HCT116 (cell line): Measurements from ENCODE around the gene MICALL2. TPM values are rescaled to one million over a fixed set of nuclear protein-coding genes. Genes with fewer than 3 reads are reported as not detected.

Experiments
- ATAC-seq: fragments of 200-7000 bp; cut with Tn5 transposase; 2 replicates; pipeline ENCODE4 v1.9.1; 2020; ENCODE audit warnings: mild to moderate bottlenecking, moderate library complexity
- BruUV-seq: library from RNA; stranded (reverse); fragments of 400-500 nt; replicated peaks from 2 replicates; lab custom pipeline; 2021; lab: Mats Ljungman, UMichigan
- CTCF ChIA-PET: fragments of 300-600 bp; sonication (Branson Sonifier 250); formaldehyde crosslinking; loops from one replicate; lab custom pipeline; 2021; ENCODE audit warnings: antibody characterized with exemption; lab: Charles Lee
- POLR2A ChIA-PET: fragments of 300-600, 350-600 bp; sonication (Branson Sonifier 250); formaldehyde crosslinking; loops from one replicate; lab custom pipeline; 2021; ENCODE audit warnings: antibody characterized with exemption; lab: Charles Lee
- RAD21 ChIA-PET, 2 experiments: fragments of 300-600 bp; sonication (Branson Sonifier 250); formaldehyde crosslinking; loops; one replicate each; lab custom pipeline; 2023; ENCODE audit warnings: low total read pairs in 2 of 2; ENCODE audit not compliant: uncharacterized antibody in 2 of 2, unreplicated experiment in 2 of 2, low non-redundant PET in 1 of 2; lab: Charles Lee
- DNase-seq: peaks from one replicate; pipeline ENCODE4 v3.0.0-alpha.2; 2010; ENCODE audit warnings: low read depth, low spot score
- H2AFZ ChIP-seq: fragments of 200-600 bp; shearing (Covaris generic), sonication (generic); 2 replicates; pipeline ENCODE4 v1.6.1; 2017; ENCODE audit warnings: low read depth, mixed run types, mixed read lengths, antibody characterized with exemption, low read length; ENCODE audit not compliant: poor library complexity, severe bottlenecking
- H3K27ac ChIP-seq: 2 replicates; pipeline ENCODE4 v1.5.1; 2012; ENCODE audit warnings: low read depth, low read length
- H3K27me3 ChIP-seq: fragments of 200-600 bp; sonication (generic); 2 replicates; pipeline ENCODE4 v1.6.1; 2016; ENCODE audit warnings: mixed run types, low read length, mixed read lengths; ENCODE audit not compliant: insufficient read depth
- H3K36me3 ChIP-seq, 2 experiments: fragments of 200-500 bp in 1 of 2; fragments of 200-600 bp in 1 of 2; sonication (Bioruptor generic) in 1 of 2; sonication (generic) in 1 of 2; 2 replicates each; pipeline versions ENCODE4 v1.5.1 to v1.6.1; 2014 to 2016; ENCODE audit warnings: low read length in 2 of 2, inconsistent platforms in 1 of 2, mixed read lengths in 1 of 2, mixed run types in 1 of 2; ENCODE audit not compliant: insufficient read depth in 2 of 2, control insufficient read depth in 1 of 2
- H3K4me1 ChIP-seq, 2 experiments: fragments of 200-600 bp in 1 of 2; sonication (generic) in 1 of 2; 2 replicates each; pipeline versions ENCODE4 v1.5.1 to v1.6.1; 2012 to 2017; ENCODE audit warnings: low read length in 2 of 2, inconsistent platforms in 1 of 2, mild to moderate bottlenecking in 1 of 2, mixed read lengths in 1 of 2, mixed run types in 1 of 2, moderate library complexity in 1 of 2; ENCODE audit not compliant: insufficient read depth in 2 of 2, control insufficient read depth in 1 of 2
- H3K4me2 ChIP-seq: fragments of 200-600 bp; sonication (generic); 2 replicates; pipeline ENCODE4 v1.6.1; 2017; ENCODE audit warnings: mixed run types, low read length, mixed read lengths
- H3K4me3 ChIP-seq, 2 experiments: fragments of 200-600 bp in 1 of 2; sonication (generic) in 1 of 2; replicated peaks in 1 of 2; 2 replicates each; pipeline ENCODE4 v1.5.1; 2011 to 2016; ENCODE audit warnings: low read length in 2 of 2, control low read depth in 1 of 2, low read depth in 1 of 2, mild to moderate bottlenecking in 1 of 2, mixed read lengths in 1 of 2, mixed run types in 1 of 2
- H3K79me2 ChIP-seq: fragments of 200-600 bp; sonication (generic); 2 replicates; pipeline ENCODE4 v1.6.1; 2017; ENCODE audit warnings: mild to moderate bottlenecking, mixed run types, low read length, moderate library complexity, mixed read lengths; ENCODE audit not compliant: insufficient read depth
- H3K9ac ChIP-seq: fragments of 200-600 bp; sonication (generic); 2 replicates; pipeline ENCODE4 v1.6.1; 2016; ENCODE audit warnings: low read length, mixed read lengths
- H3K9me2 ChIP-seq: fragments of 200-600 bp; sonication (generic), shearing (Covaris generic); 2 replicates; pipeline ENCODE4 v1.6.1; 2017; ENCODE audit warnings: mixed run types, mild to moderate bottlenecking, moderate library complexity; ENCODE audit not compliant: insufficient read depth
- H3K9me3 ChIP-seq, 2 experiments: fragments of 200-500 bp in 1 of 2; fragments of 200-600 bp in 1 of 2; sonication (Bioruptor generic) in 1 of 2; sonication (generic) in 1 of 2; 2 replicates each; pipeline ENCODE4 v1.6.1; 2014 to 2017; ENCODE audit warnings: low read length in 2 of 2, mixed read lengths in 2 of 2, inconsistent platforms in 1 of 2, low read depth in 1 of 2, mild to moderate bottlenecking in 1 of 2, mixed run types in 1 of 2, moderate library complexity in 1 of 2; ENCODE audit not compliant: control insufficient read depth in 1 of 2, insufficient read depth in 1 of 2
- H4K20me1 ChIP-seq: fragments of 200-600 bp; sonication (generic), shearing (Covaris generic); 2 replicates; pipeline ENCODE4 v1.6.1; 2017; ENCODE audit warnings: mixed run types, mild to moderate bottlenecking, moderate library complexity; ENCODE audit not compliant: insufficient read depth
- ATF3 ChIP-seq: IDR thresholded peaks from 2 replicates; pipeline ENCODE4 v1.6.1; 2012
- CEBPB ChIP-seq: IDR thresholded peaks from 2 replicates; pipeline ENCODE4 v1.6.1; 2012; ENCODE audit warnings: low read depth
- EGR1 ChIP-seq: IDR thresholded peaks from 2 replicates; pipeline ENCODE4 v1.6.1; 2012; ENCODE audit warnings: low read depth
- ELF1 ChIP-seq: IDR thresholded peaks from 2 replicates; pipeline ENCODE4 v1.6.1; 2012; ENCODE audit warnings: low read depth, borderline replicate concordance
- EZH2 ChIP-seq: fragments of 200-600 bp; sonication (generic); IDR thresholded peaks from 2 replicates; pipeline ENCODE4 v1.6.1; 2017; ENCODE audit warnings: antibody characterized with exemption, mixed run types
- EZH2phosphoT487 ChIP-seq: fragments of 200-600 bp; IDR thresholded peaks from 2 replicates; pipeline ENCODE4 v1.6.1; 2018; ENCODE audit warnings: antibody characterized with exemption, borderline replicate concordance
- JUND ChIP-seq: IDR thresholded peaks from 2 replicates; pipeline ENCODE4 v1.6.1; 2012
- POLR2AphosphoS5 ChIP-seq: IDR thresholded peaks from 2 replicates; pipeline ENCODE4 v1.6.1; 2011; ENCODE audit warnings: mild to moderate bottlenecking, low read depth, low read length, moderate library complexity
- REST ChIP-seq: IDR thresholded peaks from 2 replicates; pipeline ENCODE4 v1.6.1; 2012; ENCODE audit warnings: low read depth
- TCF7L2 ChIP-seq: IDR thresholded peaks from 2 replicates; pipeline ENCODE4 v1.7.0; 2011; ENCODE audit warnings: borderline replicate concordance, inconsistent platforms; ENCODE audit not compliant: insufficient read depth, insufficient read length; ENCODE audit errors: extremely low read depth
- ZFX ChIP-seq: fragments of 450-650 bp; IDR thresholded peaks from 2 replicates; pipeline ENCODE4 v1.6.1; 2017
- ZNF274 ChIP-seq: fragments of 200-500 bp; sonication (Bioruptor generic); IDR thresholded peaks from 2 replicates; pipeline ENCODE4 v1.6.1; 2014; ENCODE audit warnings: mild to moderate bottlenecking, low read depth, low read length, inconsistent platforms
- intact Hi-C: fragments of 100-400 bp; cut with micrococcal nuclease; formaldehyde crosslinking; loops from 2 replicates; pipeline ENCODE4 v1.10.0; 2022
- total RNA-seq: library from RNA; stranded (reverse); gene quantifications from one replicate; pipeline ENCODE4 v1.2.1, GENCODE V29; 2021; ENCODE audit not compliant: unreplicated experiment

MICALL2 gene
- total RNA-seq, 1 experiment from 2014 or later = 60.7 TPM

GRCh38 chr7:1460821-1461645 is 1.8 kb upstream of the MICALL2 start (continued):
- TF ChIP-seq EZH2 = no peak

GRCh38 chr7:1459920-1460820 is 900 bp upstream of the MICALL2 start:
- Histone ChIP-seq H3K36me3 (no peaks in the 10 kb centered on the region), H2AFZ (no peak overlapping the region), H3K4me3 (peak overlapping the region; percentile 43 to 57), H4K20me1 (no peaks in the 10 kb centered on the region), H3K9ac (peak overlapping the region; percentile 53)
- CTCF ChIA-PET = interaction anchor here (0.6 kb wide), 1 partner anchor 14 kb away, joined by 3 read pairs; no protein-coding TSS in a partner anchor
- POLR2A ChIA-PET = interaction anchor here (0.6 to 1.0 kb wide), 2 partner anchors 8 to 267 kb away, joined by 3 read pairs; no protein-coding TSS in a partner anchor
- TF ChIP-seq ZNF274 (no peak), TCF7L2 (no peak), JUND (no peak), EZH2phosphoT487 (no peak), ELF1 (no peak), REST (no peak), ATF3 (no peak), POLR2AphosphoS5 (no peak), CEBPB (no peak), EGR1 (no peak), ZFX (no peak; the same call in 1 of the 2 replicates)
- TF ChIP-seq, all 23 proteins: peak for 0
- RAD21 ChIA-PET = interaction anchor here in 1 of 2 experiments (0.7 kb wide), 1 partner anchor 14 kb away, joined by 3 read pairs; no protein-coding TSS in a partner anchor
- no peak for DNase-seq
- intact Hi-C loops = no loop called here
- Histone ChIP-seq H3K9me2 (no peaks in the 10 kb centered on the region), H3K4me2 (peak overlapping the region; percentile 88), H3K79me2 (peaks cover 39% of the 10 kb centered on the region), H3K27me3 (no peaks in the 10 kb centered on the region), H3K4me1 (peaks cover 65 to 81% of the 10 kb centered on the region in 2 experiments), H3K27ac (peak overlapping the region; percentile 48), H3K9me3 (no peaks in the 10 kb centered on the region)
- BruUV-seq = no TSS peak
- peak; percentile 0; the same call in 1 of the 2 replicates for ATAC-seq
